ENCODE data around the gene PCDH9. TPM values are rescaled to one million over a fixed set of nuclear protein-coding genes. Genes with fewer than 3 reads are reported as not detected.
"Not testable (repeated sequence)": the region's sequence is repeated elsewhere in the genome, so short reads cannot be mapped to it uniquely, and the experiment has no call there.

Gene PCDH9
- total RNA-seq, 1 donor from 2014 or later = 33.8 TPM

- Mint-ChIP-seq H3K27ac (ENCODE audit: unreplicated experiment) (no peak overlapping the region), H3K36me3 (ENCODE audit: unreplicated experiment) (peaks cover 3% of the 10 kb centered on the region), H3K4me1 (ENCODE audit: unreplicated experiment) (peaks cover 6% of the 10 kb centered on the region), H3K9me3 (ENCODE audit: unreplicated experiment) (peaks cover 5% of the 10 kb centered on the region), H3K27me3 (ENCODE audit: unreplicated experiment) (no peaks in the 10 kb centered on the region), H3K4me3 (ENCODE audit: unreplicated experiment) (no peak overlapping the region)
- TF ChIP-seq CTCF (IDR thresholded peaks at IDR 0.05) = no peak
- no peak for DNase-seq (ENCODE audit: extremely low spot score, unreplicated experiment)
Measured at GRCh38 chr13:66627512-66627911, 602.6 kb downstream of the PCDH9 start.

GRCh38 chr13:66624302-66624701, 605.8 kb downstream of the PCDH9 start:
- H3K36me3 Mint-ChIP-seq (ENCODE audit: unreplicated experiment) = no peaks in the 10 kb centered on the region
- H3K27ac Mint-ChIP-seq (ENCODE audit: unreplicated experiment) = no peak overlapping the region
- no peak for TF ChIP-seq CTCF (IDR thresholded peaks at IDR 0.05)
- DNase-seq (ENCODE audit: extremely low spot score, unreplicated experiment) = no peak
- H3K27me3 Mint-ChIP-seq (ENCODE audit: unreplicated experiment) = no peaks in the 10 kb centered on the region
- peaks cover 9% of the 10 kb centered on the region for H3K4me1 Mint-ChIP-seq (ENCODE audit: unreplicated experiment)
- H3K9me3 Mint-ChIP-seq (ENCODE audit: unreplicated experiment) = no peaks in the 10 kb centered on the region
- no peak overlapping the region for H3K4me3 Mint-ChIP-seq (ENCODE audit: unreplicated experiment)

GRCh38 chr13:66623129-66623820, 606.9 kb downstream of the PCDH9 start:
- H3K36me3 Mint-ChIP-seq (ENCODE audit: unreplicated experiment) = no peaks in the 10 kb centered on the region
- no peak for DNase-seq (ENCODE audit: extremely low spot score, unreplicated experiment)
- H3K27me3 Mint-ChIP-seq (ENCODE audit: unreplicated experiment) = no peaks in the 10 kb centered on the region
- no peak overlapping the region for H3K4me3 Mint-ChIP-seq (ENCODE audit: unreplicated experiment)
- peaks cover 9% of the 10 kb centered on the region for H3K4me1 Mint-ChIP-seq (ENCODE audit: unreplicated experiment)
- TF ChIP-seq CTCF (IDR thresholded peaks at IDR 0.05) = no peak
- H3K9me3 Mint-ChIP-seq (ENCODE audit: unreplicated experiment) = no peaks in the 10 kb centered on the region
- no peak overlapping the region for H3K27ac Mint-ChIP-seq (ENCODE audit: unreplicated experiment)

- not testable (repeated sequence) for H3K27me3 Mint-ChIP-seq (ENCODE audit: unreplicated experiment); H3K27ac Mint-ChIP-seq (ENCODE audit: unreplicated experiment); H3K4me3 Mint-ChIP-seq (ENCODE audit: unreplicated experiment); H3K36me3 Mint-ChIP-seq (ENCODE audit: unreplicated experiment); H3K9me3 Mint-ChIP-seq (ENCODE audit: unreplicated experiment); DNase-seq (ENCODE audit: extremely low spot score, unreplicated experiment); H3K4me1 Mint-ChIP-seq (ENCODE audit: unreplicated experiment)
Measured at GRCh38 chr13:66621906-66622447, 608.2 kb downstream of the PCDH9 start.

- H3K4me1 Mint-ChIP-seq (ENCODE audit: unreplicated experiment) = peaks cover 3% of the 10 kb centered on the region
Measured at GRCh38 chr13:66618702-66619101, 611.4 kb downstream of the PCDH9 start.

More at GRCh38 chr13:66618702-66619101, 611.4 kb downstream of the PCDH9 start:
- peaks cover 8% of the 10 kb centered on the region for H3K9me3 Mint-ChIP-seq (ENCODE audit: unreplicated experiment)
- H3K36me3 Mint-ChIP-seq (ENCODE audit: unreplicated experiment) = peaks cover 7% of the 10 kb centered on the region
- TF ChIP-seq CTCF (IDR thresholded peaks at IDR 0.05) = peak; percentile 64
- no peak overlapping the region for H3K4me3 Mint-ChIP-seq (ENCODE audit: unreplicated experiment)
- H3K27ac Mint-ChIP-seq (ENCODE audit: unreplicated experiment) = no peak overlapping the region
- no peaks in the 10 kb centered on the region for H3K27me3 Mint-ChIP-seq (ENCODE audit: unreplicated experiment)
- DNase-seq (ENCODE audit: extremely low spot score, unreplicated experiment) = no peak
